Stimulated activated CD4-positive, alpha-beta T cell treated with anti-CD3 and anti-CD28 coated beads, Interleukin-12 subunit alpha, Interleukin-12 subunit beta, amount 100 ng/mL, for 48 hours (primary cell): ENCODE results near the gene IGSF6.
A peak's percentile ranks its signal among the peaks of the same experiment; 100 is the strongest.
"Not testable (repeated sequence)": the region's sequence is repeated elsewhere in the genome, so short reads cannot be mapped to it uniquely, and the experiment has no call there.

Experiments
- DNase-seq, 3 donors: peaks; one replicate each; pipeline ENCODE4 v3.0.0-alpha.2; 2020; ENCODE audit warnings: low read depth in 2 of 3, low spot score in 1 of 3

The IGSF6 gene

DNA sequence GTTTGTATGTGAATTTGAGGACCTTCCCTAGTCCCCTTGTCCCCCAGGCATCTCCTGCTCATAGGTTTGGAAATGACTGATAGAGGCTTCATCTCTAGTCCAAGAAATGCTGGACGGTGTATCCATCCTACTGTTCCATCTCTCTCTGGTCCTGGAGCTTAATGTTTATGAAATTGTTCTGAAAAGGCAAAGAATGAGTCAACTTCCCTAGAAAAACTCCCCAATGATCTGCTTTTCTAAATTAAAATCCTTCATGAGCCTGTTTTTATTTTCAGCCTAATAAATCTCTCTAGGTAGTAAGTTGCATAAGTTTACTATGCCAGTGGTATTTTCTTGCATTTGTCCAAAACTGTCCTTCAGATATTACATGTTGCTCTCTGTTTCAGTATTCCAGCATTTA is 2.1 kb upstream of the IGSF6 start:
- DNase-seq = no peak

DNA sequence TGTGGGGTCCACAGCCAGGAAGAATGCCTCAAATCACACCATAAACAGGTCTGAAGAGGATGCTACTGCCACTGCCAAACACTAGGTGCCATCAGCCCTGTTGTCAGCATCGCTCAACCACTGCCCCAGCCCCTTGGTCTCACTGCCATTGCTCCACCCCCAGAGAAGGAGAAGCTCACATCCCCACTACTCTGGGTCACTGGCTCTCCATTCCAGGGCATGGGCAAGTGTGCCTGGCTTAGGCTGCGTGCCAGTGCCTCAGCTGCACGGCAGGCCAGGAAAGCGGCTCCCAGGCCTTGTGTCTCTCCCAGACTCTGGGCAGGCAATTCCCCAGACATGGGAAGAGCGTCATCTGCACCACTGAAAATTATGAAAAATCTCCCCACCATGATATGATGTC is 1.2 kb upstream of the IGSF6 start:
- DNase-seq = no peak

DNA sequence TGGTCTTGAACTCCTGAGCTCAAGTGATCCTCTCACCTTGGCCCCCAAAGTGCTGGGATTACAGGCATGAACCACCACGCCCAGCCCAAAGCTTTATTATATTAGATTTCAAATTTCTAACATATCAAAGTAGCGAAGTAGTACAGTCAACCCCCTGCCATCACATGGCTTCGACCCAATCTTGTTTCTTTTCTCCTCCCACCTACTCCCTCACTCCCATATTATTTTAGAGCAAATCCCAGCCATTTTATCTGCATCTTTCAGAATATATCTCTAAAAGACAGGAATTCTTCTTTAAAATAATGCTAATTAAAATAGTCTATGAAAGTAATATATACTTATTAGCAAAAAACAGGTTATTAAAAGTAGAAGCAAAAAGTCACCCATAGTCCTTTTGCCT is 893 bp downstream of the IGSF6 start:
- no peak for DNase-seq

DNA sequence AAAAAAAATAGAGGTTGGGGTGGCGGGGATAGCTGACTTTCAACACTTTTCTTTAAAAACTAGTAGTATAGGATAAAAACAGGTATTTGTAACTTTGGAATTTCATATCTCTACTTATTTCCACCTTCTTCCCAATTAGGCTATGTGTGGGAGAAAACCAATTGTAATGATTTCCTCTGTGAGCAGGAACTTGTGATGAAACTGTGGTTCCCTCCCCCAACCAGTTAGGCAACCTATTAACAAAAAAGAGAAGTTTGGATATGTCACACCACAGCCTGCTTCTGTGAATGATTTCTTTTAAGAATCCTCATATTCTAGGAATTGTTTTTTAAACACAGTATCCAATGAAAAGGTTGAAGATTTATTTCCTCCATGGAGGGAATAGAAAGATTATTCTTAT is 1.9 kb downstream of the IGSF6 start:
- DNase-seq = no peak

DNA sequence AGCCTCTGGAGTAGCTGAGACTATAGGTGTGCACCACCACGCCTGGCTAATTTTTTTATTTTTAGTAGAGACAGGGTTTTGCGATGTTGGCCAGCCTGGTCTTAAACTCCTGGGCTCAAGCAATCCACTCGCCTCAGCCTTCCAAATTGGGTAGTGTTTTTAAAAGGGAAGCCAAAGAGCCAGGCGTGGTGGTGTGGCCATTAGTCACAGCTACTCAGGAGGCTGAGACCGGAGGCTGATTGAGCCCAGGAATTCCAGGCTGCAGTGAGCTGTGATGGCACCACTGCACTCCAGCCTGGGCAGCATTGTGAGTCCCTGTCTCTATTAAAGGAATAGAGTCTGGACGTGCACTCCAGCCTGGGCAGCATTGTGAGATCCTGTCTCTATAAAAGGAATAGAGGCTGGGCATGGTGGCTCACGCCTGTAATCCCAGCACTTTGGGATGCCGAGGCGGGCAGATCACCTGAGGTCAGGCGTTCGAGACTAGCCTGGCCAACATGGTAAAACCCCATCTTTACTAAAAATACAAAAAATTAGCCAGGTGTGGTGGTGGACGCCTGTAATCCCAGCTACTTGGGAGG is 2.5 kb downstream of the IGSF6 start:
- not testable (repeated sequence) for DNase-seq

DNA sequence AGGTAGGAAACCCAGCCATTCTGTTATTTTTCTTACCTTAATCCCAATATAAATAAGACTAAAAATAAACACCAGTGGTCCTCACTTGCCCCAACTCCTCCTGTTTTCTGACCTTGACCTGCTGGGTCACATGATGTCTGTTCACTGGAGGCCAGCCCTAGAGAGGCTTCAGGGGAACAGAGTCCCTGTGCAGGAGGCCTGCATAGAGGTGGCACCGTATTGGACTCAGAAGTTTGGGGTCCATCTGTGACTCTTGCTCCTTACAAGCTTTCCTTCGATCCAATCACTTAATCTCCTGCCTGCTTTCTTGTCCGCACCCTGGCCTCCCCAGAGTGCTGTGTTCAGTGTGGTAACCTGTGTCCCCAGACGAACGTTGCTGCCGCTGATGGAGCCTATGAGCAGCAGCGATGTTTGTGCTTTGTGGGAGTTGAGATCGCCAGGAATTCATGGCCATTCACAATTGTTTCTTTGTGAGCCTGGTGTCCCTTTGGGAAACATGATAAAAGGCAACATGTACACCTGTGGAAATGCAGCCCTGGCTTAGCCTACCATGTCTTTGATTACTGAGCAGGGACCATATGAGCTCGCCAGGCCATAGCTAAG is 4.7 kb downstream of the IGSF6 start:
- DNase-seq = no peak

DNA sequence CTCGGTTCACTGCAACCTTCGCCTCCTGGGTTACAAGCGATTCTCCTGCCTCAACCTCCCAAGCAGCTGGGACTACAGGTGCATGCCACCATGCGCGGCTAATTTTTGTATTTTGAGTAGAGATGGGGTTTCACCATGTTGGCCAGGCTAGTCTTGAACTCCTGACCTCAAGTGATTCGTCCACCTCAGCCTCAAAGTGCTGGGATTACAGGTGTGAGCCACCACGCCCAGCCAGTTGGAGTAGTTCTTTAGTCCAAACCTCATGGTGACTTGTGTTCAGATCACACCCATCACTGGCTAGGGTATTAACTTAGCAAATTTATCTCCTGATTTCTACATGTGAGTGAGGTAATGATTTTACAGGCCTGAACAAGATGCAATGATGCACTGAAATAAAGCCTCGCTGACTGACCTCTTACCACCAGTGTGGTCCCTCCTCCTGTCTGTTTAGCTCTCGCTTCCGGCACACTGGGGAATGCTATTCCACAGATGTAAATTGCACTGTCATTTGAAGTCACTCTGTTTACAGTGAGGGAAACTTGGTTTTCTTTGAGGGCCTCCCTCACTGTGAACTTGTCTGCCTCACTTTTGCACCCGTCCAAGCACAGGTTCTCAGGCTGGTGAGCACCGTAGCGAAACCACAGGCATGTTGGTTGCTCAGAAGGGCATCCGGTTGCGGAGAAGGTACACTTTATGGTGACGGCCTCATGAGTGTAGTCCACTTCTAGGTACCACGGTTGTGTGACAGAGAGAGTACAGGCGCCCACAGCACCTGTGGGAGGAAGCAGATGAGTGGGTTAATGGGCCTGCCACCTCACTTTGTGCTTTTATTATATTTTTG is 5.5 kb downstream of the IGSF6 start:
- peak; percentile 65 to 80 (median 68) for DNase-seq

DNA sequence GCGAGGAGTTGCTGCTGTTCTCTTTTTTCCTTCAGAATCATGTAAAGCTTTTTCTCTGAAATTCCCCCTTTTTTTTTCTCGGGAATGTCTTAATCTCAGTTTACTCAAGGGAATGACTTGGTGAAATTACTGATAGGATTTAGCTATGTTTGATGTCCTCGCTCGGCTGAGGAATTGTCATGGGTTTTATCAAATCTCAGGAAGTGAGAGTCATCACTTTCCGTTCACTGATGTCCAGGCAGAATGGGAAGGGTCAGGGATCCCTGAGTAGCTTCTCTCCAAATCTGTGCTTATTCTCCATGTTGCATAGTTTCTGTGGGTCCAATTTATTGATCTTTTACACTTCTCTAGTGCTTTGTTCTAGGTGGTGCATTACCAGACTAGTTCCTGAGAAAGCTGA is 6.3 kb downstream of the IGSF6 start:
- DNase-seq = no peak

DNA sequence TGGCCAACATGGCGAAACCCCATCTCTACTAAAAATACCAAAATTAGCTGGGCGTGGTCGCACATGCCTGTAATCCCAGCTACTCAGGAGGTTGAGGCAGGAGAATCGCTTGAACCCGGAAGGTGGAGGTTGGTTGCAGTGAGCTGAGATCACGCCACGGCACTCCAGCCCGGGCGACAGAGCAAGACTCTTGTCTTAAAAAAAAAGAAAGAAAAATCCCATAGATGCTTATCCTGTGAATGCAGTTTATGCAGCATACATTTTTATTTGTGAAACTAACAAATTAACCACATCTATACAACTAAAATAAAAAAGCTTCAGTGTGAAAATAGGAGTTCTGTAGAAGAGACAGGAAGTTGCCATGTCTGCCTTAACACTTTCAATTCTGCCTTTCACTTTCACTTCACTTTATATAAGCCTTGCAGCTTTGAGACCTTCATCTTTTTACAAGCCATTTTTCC is 7.1 kb downstream of the IGSF6 start:
- no peak for DNase-seq

DNA sequence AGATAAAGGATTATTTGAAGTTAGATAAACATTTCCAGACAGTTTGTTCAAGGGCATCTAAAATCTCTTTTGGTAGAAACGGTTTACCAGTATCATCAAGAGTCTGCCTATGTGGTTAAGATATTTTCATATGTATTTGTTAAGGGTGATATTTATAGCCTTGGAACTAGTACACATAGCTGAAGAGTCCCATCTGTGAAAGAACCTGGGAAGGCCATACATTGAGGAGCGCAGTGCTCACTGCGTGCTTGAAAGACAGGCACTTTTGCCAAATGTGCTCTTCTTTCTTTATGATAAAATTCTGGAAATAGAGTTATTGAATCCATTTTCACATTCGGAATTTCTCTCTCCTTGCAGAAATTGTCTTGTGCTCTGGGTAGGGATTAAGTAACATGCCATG is 7.7 kb downstream of the IGSF6 start:
- DNase-seq = no peak

DNA sequence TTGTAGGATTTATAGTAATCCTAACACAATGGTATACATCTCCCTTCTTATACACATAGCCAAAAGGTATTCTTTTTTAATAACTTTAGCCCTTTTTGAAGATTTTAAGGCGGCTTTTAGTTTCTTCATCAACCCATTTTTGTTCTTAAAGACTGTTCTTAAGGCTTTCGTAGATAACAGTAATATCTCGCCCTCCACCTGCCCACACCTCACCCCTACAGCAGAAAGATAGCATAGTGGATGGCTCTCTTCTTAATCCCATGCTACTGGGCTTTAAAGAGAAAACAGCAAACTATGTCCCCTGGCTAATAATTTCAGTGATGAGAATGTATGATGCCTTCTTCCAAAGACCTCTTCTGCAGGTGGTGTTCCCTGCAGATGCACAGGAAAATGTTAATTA is 8.6 kb downstream of the IGSF6 start:
- no peak for DNase-seq

DNA sequence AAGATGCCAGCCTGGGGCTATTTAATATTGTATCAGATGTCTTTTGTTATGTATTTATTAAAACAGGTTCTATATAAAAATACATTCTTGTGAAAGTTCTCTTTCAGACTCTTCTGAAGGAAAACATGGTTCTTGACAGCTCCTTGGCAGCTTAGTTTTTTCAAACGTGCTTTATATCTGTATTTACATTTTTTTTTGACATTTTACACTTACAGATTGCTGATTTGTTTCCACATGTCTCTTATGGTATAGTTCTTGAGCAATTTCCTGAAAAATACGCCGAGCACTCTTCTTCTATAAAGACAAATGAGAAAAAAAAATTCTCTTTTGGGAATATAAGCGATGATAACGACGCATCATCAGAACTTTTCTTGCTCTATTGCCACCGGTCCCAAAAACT is 9.5 kb downstream of the IGSF6 start:
- no peak for DNase-seq

DNA sequence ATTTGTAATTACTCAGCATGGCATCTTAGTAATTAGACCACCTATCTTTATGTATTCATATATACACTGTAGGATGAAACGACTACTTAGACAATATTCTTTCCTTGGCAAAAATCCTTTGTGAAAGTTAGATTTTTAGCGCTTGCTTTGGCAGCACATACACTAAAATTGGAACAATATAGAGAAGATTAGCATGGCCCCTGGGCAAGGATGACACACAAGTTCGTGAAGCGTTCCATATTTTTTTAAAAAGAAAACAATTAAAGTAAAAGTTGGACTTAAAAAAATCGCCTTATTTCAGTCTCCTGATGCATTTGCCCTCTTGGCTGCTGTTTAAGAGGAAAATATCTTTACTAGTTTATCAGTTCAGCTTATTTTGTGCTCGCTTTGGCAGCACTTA is 10.5 kb downstream of the IGSF6 start:
- no peak for DNase-seq

DNA sequence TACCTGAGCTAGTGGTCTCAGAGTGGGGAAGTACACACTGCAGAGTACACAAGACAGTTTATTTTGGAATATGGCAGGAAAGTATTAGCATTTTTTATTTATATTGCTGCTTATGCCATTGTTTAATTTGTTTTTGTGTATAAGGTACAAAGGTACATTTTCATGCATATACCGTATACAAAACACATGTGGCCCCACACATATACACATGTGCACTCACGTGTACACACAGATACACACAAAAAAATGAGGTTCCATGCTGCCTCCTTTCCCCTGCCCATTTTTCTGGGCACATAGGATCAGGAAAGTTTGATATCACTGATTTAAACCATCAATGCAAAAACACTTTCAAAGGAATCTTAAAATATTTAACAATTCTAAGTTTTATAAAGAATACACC is 12.9 kb downstream of the IGSF6 start:
- DNase-seq = no peak

DNA sequence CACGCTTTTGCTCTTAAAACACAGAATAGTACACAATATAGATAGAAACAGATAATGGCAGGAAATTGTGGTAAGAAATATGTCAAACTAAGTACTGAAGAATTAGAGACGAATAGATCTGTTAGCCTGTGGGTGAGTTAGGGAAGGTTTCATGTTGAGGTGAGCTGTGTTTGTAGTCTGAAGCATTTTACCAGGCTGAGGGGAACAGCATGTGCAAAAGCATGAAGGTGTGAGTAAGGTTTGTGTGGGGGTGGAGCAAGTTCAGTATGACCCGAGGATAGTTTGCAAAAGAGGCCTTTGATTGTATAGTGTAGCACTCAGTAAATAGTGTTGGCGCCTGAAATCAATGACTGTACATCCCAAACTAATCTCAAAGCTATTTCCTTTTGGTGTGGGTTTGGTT is 13.8 kb downstream of the IGSF6 start:
- DNase-seq = no peak

DNA sequence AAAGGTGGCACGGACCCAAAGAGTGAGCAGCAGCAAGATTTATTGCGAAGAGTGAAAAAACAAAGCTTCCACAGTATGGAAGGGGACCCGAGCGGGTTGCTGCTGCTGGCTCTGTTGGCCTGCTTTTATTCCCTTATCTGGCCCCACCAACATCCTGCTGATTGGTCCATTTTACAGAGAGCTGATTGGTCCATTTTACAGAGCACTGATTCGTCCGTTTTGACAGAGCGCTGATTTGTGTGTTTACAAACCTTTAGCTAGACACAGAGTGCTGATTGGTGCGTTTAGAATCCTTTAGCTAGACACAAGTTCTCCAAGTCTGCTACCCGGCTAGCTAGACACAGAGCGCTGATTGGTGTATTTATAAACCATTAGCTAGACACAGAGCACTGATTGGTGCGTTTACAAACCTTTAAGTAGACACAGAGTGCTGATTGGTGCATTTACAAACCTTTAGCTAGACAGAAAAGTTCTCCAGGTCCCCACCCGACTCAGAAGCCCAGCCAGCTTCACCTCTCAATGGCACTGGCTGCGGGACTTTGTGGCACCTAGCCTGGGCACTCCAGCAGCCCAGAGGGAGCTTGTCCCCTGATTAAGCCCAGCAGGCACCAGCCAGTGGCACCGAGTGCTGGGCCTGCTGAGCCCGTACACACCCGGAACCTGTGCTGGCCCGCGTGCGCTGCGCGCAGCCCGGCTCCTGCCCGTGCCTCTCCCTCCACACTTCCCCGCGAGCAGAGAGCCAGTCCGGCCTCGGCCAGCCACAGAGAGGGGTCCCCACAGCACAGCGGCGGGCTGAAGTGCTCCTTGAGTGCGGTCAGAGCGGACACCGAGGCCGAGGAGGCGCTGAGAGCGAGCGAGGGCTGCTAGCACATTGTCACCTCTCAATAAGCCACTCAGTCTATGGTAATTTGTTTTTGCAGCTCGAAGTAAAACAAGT is 15.1 kb downstream of the IGSF6 start:
- DNase-seq = no peak

DNA sequence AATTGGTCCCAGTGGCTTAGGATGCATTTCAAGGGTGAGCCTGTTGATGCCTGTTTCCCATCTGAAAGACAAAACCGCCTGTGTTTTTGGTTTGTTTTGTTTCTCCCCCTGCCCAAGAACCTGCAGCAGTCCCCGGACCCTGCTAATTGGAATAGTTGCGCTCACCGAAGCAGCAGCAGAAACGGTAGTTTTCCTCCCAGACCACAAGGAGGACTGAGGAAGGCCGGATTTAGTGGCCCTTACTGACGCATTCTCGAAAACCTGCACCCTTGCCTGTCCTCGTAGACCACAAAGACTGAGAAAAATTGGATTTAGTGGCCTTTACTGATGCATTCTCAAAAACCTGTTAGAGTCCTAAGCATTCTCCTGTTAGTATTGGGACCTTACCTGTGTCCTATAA is 16.7 kb downstream of the IGSF6 start:
- DNase-seq = not testable (repeated sequence)

DNA sequence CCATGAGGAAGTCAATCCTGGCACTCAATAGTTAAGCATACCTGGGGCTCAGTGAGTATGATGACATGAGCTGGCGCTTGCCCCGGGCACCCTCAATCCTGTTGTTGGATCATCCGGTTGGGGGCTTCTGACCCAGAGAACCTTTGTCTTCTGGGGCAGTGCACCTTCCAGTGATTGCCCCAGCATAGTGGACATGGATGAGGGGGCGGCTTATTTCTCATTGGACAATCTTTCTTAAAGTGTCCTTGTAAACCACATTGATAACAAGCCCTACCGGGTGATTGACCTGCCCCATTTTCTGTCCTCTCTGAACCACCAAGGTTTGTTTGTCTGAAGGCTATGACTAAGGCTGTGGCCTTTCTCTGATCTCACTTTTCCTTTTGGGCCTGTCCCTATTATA is 18.2 kb downstream of the IGSF6 start:
- DNase-seq = no peak

DNA sequence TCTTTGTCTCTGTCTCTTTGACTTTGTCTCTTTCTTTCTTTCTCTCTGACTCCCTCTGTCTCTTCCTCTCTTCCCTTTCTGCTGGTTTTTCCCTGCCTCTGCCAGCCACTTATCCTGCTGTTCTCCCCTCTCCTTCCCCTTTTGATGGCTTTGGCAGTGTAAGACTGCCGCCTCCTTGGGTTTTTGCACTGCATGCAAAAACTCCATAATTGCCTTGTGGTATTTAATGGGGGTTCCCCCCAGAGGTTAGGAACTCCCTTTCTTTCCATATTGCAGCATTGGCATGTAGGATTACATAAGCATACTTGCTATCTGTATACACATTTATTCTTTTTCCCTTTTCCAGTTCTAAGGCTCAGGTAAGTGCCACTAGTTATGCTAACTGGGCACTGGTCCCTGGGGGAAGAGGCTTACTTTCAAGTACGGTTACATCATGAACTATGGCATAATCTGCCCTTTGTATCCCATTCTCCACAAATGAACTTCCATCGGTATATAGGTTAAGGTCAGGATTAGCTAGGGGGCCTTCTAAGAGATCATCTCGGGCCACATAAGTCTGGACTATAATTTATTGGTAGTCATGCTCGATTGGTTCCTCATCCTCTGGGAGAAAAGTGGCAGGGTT is 20.3 kb downstream of the IGSF6 start:
- DNase-seq = not testable (repeated sequence)

DNA sequence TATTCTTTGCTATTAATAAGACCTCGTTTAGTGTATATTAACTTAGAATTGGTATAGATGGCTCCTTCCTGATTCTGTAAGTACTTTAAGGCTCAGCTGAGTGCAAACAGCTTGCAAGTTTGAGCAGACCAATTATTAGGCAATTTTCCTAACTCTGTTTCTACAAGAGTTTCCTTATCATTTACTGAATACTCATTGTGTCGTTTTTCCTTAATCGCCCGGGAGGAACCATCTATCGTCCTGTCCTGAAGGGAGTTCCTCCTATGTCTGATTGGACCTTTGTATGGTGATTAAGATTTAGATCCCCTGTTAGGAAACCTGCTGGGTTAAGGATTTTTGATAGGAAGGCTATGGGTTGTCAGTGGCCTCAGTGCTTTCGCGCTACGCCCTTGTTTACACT is 21.0 kb downstream of the IGSF6 start:
- DNase-seq = not testable (repeated sequence)

DNA sequence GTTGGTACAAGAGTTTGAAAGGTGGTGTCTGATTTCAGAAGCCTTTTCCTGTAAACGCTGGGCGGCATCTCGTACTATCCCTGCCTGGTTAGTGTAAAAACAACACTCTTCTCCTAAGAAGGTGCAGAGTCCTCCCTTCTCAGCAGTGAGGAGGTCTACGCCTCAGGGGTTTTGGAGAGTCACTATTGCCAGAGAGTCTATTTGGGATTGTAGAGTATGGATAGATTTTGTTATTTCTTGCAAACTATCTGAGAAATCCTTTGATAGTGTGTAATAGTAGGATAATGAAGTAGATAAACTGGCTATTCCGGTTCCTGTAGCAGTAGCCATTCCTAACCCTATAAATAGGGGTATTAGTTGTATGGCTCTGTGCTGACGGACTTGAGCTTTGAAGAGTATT is 21.5 kb downstream of the IGSF6 start:
- not testable (repeated sequence) for DNase-seq
